Body of pancreas (tissue), 4 donors: ENCODE results near the gene CADM1. TPM values are rescaled to one million over a fixed set of nuclear protein-coding genes. Genes with fewer than 3 reads are reported as not detected.

Experiments used
- ATAC-seq: fragments of 150-250 bp; one replicate; pipeline ENCODE4 v1.9.1; 2016
- DNase-seq, 4 donors: peaks; one replicate each; pipeline ENCODE4 v3.0.0-alpha.2; 2019
- H3K27ac ChIP-seq, 4 donors: fragments of 200-600 bp; sonication (generic); 1 replicate in 3 of 4; 2 replicates in 1 of 4; pipeline versions ENCODE4 v1.5.1 to v1.6.1; 2016 to 2019; ENCODE audit warnings: mild to moderate bottlenecking in 1 of 4, mixed read lengths in 1 of 4, moderate library complexity in 1 of 4
- H3K27me3 ChIP-seq, 2 donors: fragments of 200-600 bp; sonication (generic); one replicate each; pipeline ENCODE4 v1.6.0; 2016; ENCODE audit warnings: mild to moderate bottlenecking in 1 of 2
- H3K36me3 ChIP-seq, 2 donors: fragments of 200-600 bp; sonication (generic); replicated peaks in 1 of 2; 2 replicates each; pipeline ENCODE4 v1.5.1; 2016; ENCODE audit warnings: low read depth in 2 of 2; ENCODE audit not compliant: insufficient read depth in 1 of 2
- H3K4me1 ChIP-seq: fragments of 200-600 bp; sonication (generic); one replicate; pipeline ENCODE4 v1.6.0; 2016
- H3K4me3 ChIP-seq, 2 donors: fragments of 200-600 bp; sonication (generic); 1 replicate in 1 of 2; 2 replicates in 1 of 2; pipeline ENCODE4 v1.5.1; 2016 to 2019
- H3K9me3 ChIP-seq, 3 donors: fragments of 200-600 bp; sonication (generic); 1 replicate in 2 of 3; 2 replicates in 1 of 3; pipeline ENCODE4 v1.5.1; 2016
- POLR2A ChIP-seq, 3 donors: fragments of 450-650 bp; IDR thresholded peaks; one replicate each; pipeline ENCODE4 v1.6.1; 2016; ENCODE audit warnings: antibody characterized with exemption in 3 of 3, mild to moderate bottlenecking in 2 of 3
- WGBS, 2 donors: methylation state at CpG; one replicate each; pipeline ENCODE4 v1.1.5; 2017; 5-methylcytosine and 5-hydroxymethylcytosine counted together
- intact Hi-C: fragments of 100-400 bp; cut with DNase I; formaldehyde crosslinking; loops from one replicate; pipeline ENCODE4 v1.15.1; 2023
- total RNA-seq, 2 donors: library from RNA; depleted of rRNA; stranded (reverse); fragments of >200 nt; gene quantifications; one replicate each; pipeline ENCODE4 v1.1.0, GENCODE V29; 2016
- TF ChIP-seq, protein P1 (sequence below), 7 experiments: fragments of 450-650 bp in 4 of 7; fragments of 200-600 bp in 3 of 7; sonication (generic) in 3 of 7; IDR thresholded peaks; one replicate each; pipeline ENCODE4 v1.5.1; 2016 to 2019; ENCODE audit warnings: antibody characterized with exemption in 7 of 7

The CADM1 gene
- total RNA-seq, 2 donors from 2014 or later, result 12.5 to 13.7 TPM

- ATAC-seq, result no peak
- Histone ChIP-seq H3K36me3 (no peaks in the 10 kb centered on the region), H3K4me1 (peaks cover 3% of the 10 kb centered on the region), H3K4me3 (no peak overlapping the region), H3K27ac (no peak overlapping the region), H3K9me3 (no peaks in the 10 kb centered on the region), H3K27me3 (no peaks in the 10 kb centered on the region)
- WGBS, 2 donors, result 35 to 40% methylated on average over 3 of the region's 3 CpGs
- TF ChIP-seq POLR2A (IDR thresholded peaks at IDR 0.05), result no peak
- TF ChIP-seq, protein P1, sequence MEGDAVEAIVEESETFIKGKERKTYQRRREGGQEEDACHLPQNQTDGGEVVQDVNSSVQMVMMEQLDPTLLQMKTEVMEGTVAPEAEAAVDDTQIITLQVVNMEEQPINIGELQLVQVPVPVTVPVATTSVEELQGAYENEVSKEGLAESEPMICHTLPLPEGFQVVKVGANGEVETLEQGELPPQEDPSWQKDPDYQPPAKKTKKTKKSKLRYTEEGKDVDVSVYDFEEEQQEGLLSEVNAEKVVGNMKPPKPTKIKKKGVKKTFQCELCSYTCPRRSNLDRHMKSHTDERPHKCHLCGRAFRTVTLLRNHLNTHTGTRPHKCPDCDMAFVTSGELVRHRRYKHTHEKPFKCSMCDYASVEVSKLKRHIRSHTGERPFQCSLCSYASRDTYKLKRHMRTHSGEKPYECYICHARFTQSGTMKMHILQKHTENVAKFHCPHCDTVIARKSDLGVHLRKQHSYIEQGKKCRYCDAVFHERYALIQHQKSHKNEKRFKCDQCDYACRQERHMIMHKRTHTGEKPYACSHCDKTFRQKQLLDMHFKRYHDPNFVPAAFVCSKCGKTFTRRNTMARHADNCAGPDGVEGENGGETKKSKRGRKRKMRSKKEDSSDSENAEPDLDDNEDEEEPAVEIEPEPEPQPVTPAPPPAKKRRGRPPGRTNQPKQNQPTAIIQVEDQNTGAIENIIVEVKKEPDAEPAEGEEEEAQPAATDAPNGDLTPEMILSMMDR (IDR thresholded peaks at IDR 0.05), result no peak
- intact Hi-C loops, result no loop called here
- no peak for DNase-seq
Measured at GRCh38 chr11:115286614-115287013, 217.6 kb downstream of the CADM1 start.

DNA sequence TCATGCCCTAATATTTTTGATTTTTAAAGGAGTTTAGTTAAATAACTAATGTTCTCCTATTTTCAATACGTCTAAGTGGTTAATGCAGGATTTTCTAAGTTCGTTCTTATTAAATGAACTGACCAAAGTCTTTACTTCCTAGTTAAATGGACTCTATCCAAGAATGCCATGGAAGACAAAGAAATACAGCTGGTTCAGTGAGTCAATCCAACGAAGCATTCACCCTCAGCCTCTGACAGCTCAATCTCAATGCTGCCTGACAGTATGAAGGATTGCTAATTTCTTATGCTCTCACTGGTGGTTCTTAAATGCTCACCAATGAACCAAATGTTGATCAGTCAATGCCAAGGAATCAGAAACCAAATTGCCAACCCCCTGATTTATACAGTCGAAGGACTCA lies 219.4 kb downstream of the CADM1 start:
- no peak overlapping the region for H3K27ac ChIP-seq
- DNase-seq (no peak), ATAC-seq (no peak)
- H3K36me3 ChIP-seq, result no peaks in the 10 kb centered on the region
- no peak overlapping the region for H3K4me3 ChIP-seq
- intact Hi-C loops, result no loop called here
- no peaks in the 10 kb centered on the region for H3K9me3 ChIP-seq
- peaks cover 18% of the 10 kb centered on the region for H3K4me1 ChIP-seq
- TF ChIP-seq, protein P1 (IDR thresholded peaks at IDR 0.05), result no peak
- TF ChIP-seq POLR2A (IDR thresholded peaks at IDR 0.05), result no peak
- no peaks in the 10 kb centered on the region for H3K27me3 ChIP-seq
- 54 to 62% methylated on average over 4 of the region's 4 CpGs for WGBS, 2 donors

GRCh38 chr11:115282923-115283322 lies 221.3 kb downstream of the CADM1 start:
- Histone ChIP-seq H3K9me3 (no peaks in the 10 kb centered on the region), H3K4me3 (no peak overlapping the region), H3K36me3 (no peaks in the 10 kb centered on the region), H3K4me1 (peaks cover 18% of the 10 kb centered on the region), H3K27me3 (no peaks in the 10 kb centered on the region), H3K27ac (no peak overlapping the region)
- 77 to 82% methylated on average over 4 of the region's 4 CpGs for WGBS, 2 donors
- TF ChIP-seq, protein P1 (IDR thresholded peaks at IDR 0.05), result no peak
- no peak for TF ChIP-seq POLR2A (IDR thresholded peaks at IDR 0.05)
- no peak for DNase-seq
- no peak for ATAC-seq
- intact Hi-C loops, result no loop called here

GRCh38 chr11:115280775-115281174 lies 223.4 kb downstream of the CADM1 start:
- ATAC-seq (no peak), DNase-seq (no peak)
- TF ChIP-seq, protein P1 (IDR thresholded peaks at IDR 0.05), result no peak
- Histone ChIP-seq H3K4me3 (no peak overlapping the region), H3K27ac (peak overlapping the region in 3 of 4 donors; percentile 19 to 64 (median 52)), H3K4me1 (peaks cover 18% of the 10 kb centered on the region), H3K36me3 (no peaks in the 10 kb centered on the region), H3K27me3 (no peaks in the 10 kb centered on the region), H3K9me3 (no peaks in the 10 kb centered on the region)
- 24 to 30% methylated on average over 5 of the region's 5 CpGs for WGBS, 2 donors
- intact Hi-C loops, result no loop called here
